ENCODE measurements around the gene TMEM54.

- TF ChIP-seq GATA3 (IDR thresholded peaks at IDR 0.05; ENCODE audit: low read depth, low read length) (no peak), GATA2 (IDR thresholded peaks at IDR 0.05; ENCODE audit: low read depth, low read length) (no peak)
Measured at GRCh38 chr1:32887623-32888022, 13.6 kb downstream of the TMEM54 start.

Measured in SH-SY5Y (cell line).